K562 (cell line): ENCODE measurements around the gene MRPL28. TPM values are rescaled to one million over a fixed set of nuclear protein-coding genes. Genes with fewer than 3 reads are reported as not detected.
A peak's percentile ranks its signal among the peaks of the same experiment; 100 is the strongest.

Experiments
- CREBBP ChIP-seq: IDR thresholded peaks from one replicate; pipeline ENCODE4 v1.6.1; 2012; ENCODE audit warnings: low read depth, mild to moderate bottlenecking, control low read depth, inconsistent platforms, low read length
- FIP1L1 ChIP-seq: fragments of 200-400 bp; formaldehyde crosslinking; IDR thresholded peaks from 2 replicates; pipeline ENCODE4 v1.6.1; 2018; ENCODE audit warnings: mild to moderate bottlenecking, low read depth, low read length; ENCODE audit not compliant: poor library complexity, severe bottlenecking
- GATA2 ChIP-seq: sonication (generic); formaldehyde crosslinking; IDR thresholded peaks from 2 replicates; pipeline ENCODE4 v1.4.0; 2020; ENCODE audit warnings: mild to moderate bottlenecking, missing genetic modification reagents
- GMEB1 ChIP-seq: fragments of 250-450 bp; sonication (Bioruptor Pico); IDR thresholded peaks from 2 replicates; pipeline ENCODE4 v1.4.0; 2020; ENCODE audit warnings: mild to moderate bottlenecking
- HDGF ChIP-seq: fragments of 450-650 bp; IDR thresholded peaks from 2 replicates; pipeline ENCODE4 v1.6.1; 2016
- MTF1 ChIP-seq: fragments of 250-450 bp; sonication (Bioruptor Pico); IDR thresholded peaks from 2 replicates; pipeline ENCODE4 v1.9.0; 2021; ENCODE audit warnings: moderate library complexity, mild to moderate bottlenecking, inconsistent platforms, borderline replicate concordance
- NCOA6 ChIP-seq: fragments of 450-650 bp; IDR thresholded peaks from 2 replicates; pipeline ENCODE4 v1.6.1; 2017; ENCODE audit warnings: mild to moderate bottlenecking
- PATZ1 ChIP-seq: fragments of 250-450 bp; sonication (Bioruptor Pico); IDR thresholded peaks from 2 replicates; pipeline ENCODE4 v1.5.0; 2020; ENCODE audit warnings: mild to moderate bottlenecking, borderline replicate concordance
- RBM17 ChIP-seq: fragments of 200-400 bp; formaldehyde crosslinking; IDR thresholded peaks from 2 replicates; pipeline ENCODE4 v1.6.1; 2017; ENCODE audit warnings: low read depth, mild to moderate bottlenecking, low read length, borderline replicate concordance
- RBM34 ChIP-seq: fragments of 200-400 bp; formaldehyde crosslinking; IDR thresholded peaks from 2 replicates; pipeline ENCODE4 v1.6.1; 2018; ENCODE audit warnings: low read length, borderline replicate concordance; ENCODE audit not compliant: insufficient read depth
- RFX1 ChIP-seq: fragments of 450-650 bp; IDR thresholded peaks from 2 replicates; pipeline ENCODE4 v1.6.1; 2016; ENCODE audit warnings: mild to moderate bottlenecking, moderate library complexity
- TCF7L2 ChIP-seq: fragments of 150-350 bp; IDR thresholded peaks from 2 replicates; pipeline ENCODE4 v1.6.1; 2016; ENCODE audit warnings: low read depth, mild to moderate bottlenecking, low read length, moderate library complexity
- USF2 ChIP-seq: sonication (generic); formaldehyde crosslinking; IDR thresholded peaks from 2 replicates; pipeline ENCODE4 v1.5.0; 2020; ENCODE audit warnings: missing genetic modification reagents
- XRCC4 ChIP-seq: IDR thresholded peaks from one replicate; pipeline ENCODE4 v1.6.1; 2011; ENCODE audit not compliant: insufficient read depth, insufficient read length; ENCODE audit errors: extremely low read depth
- ZEB2 ChIP-seq: fragments of 450-650 bp; IDR thresholded peaks from 2 replicates; pipeline ENCODE4 v1.6.1; 2016
- ZNF24 ChIP-seq: fragments of 450-650 bp; IDR thresholded peaks from 2 replicates; pipeline ENCODE4 v1.6.1; 2016
- ZNF586 ChIP-seq: fragments of 450-650 bp; formaldehyde crosslinking; conservative IDR thresholded peaks from 2 replicates; pipeline ENCODE4 v1.4.0; 2020; ENCODE audit warnings: mild to moderate bottlenecking, moderate library complexity
- ZNF707 ChIP-seq: fragments of 250-450 bp; sonication (Bioruptor Pico); conservative IDR thresholded peaks from 2 replicates; pipeline ENCODE4 v1.8.0; 2022; ENCODE audit warnings: inconsistent platforms, mild to moderate bottlenecking, moderate library complexity
- ZNF76 ChIP-seq: fragments of 250-450 bp; sonication (Bioruptor Pico); IDR thresholded peaks from 2 replicates; pipeline ENCODE4 v1.4.0; 2020; ENCODE audit warnings: mild to moderate bottlenecking, moderate library complexity, borderline replicate concordance
- polyA plus RNA-seq, 8 experiments: library from polyadenylated mRNA; depleted of rRNA in 4 of 8; stranded (reverse) in 5 of 8; unstranded in 3 of 8; fragments of >200 nt; fragmentation: Nextera tagmentation in 2 of 8; fragmentation: Illumina TruSeq in 1 of 8; extraction: Ambion mirVana in 2 of 8; extraction: Trizol in 1 of 8; gene quantifications; 2 replicates each; pipeline versions ENCODE4 v1.2.1 to v1.2.3, GENCODE V29; 2011 to 2014; ENCODE audit warnings: inconsistent platforms in 1 of 8, missing spikeins in 1 of 8
- total RNA-seq, 7 experiments: library from RNA; depleted of rRNA in 6 of 7; stranded (reverse); fragments of >200 nt in 6 of 7; fragmentation: Illumina TruSeq in 2 of 7; extraction: Trizol in 2 of 7; gene quantifications; 2 replicates each; pipeline versions ENCODE4 v1.2.1 to v1.2.3, GENCODE V29; 2011 to 2021; ENCODE audit warnings: low replicate concordance in 1 of 7
- TF ChIP-seq, protein P1 (sequence below), 2 experiments: fragments of 450-650 bp in 1 of 2; IDR thresholded peaks; 2 replicates each; pipeline ENCODE4 v1.6.1; 2011 to 2017; ENCODE audit warnings: low read depth in 2 of 2, antibody characterized with exemption in 1 of 2, borderline replicate concordance in 1 of 2, low read length in 1 of 2, mild to moderate bottlenecking in 1 of 2, mixed read lengths in 1 of 2; ENCODE audit not compliant: control insufficient read depth in 1 of 2

The MRPL28 gene
- total and polyA plus RNA-seq, 9 of the 15 experiments (the other 6 are each of a cell fraction or from before 2014, with no cell fraction given), result 2.5 to 323 (median 175) TPM

DNA sequence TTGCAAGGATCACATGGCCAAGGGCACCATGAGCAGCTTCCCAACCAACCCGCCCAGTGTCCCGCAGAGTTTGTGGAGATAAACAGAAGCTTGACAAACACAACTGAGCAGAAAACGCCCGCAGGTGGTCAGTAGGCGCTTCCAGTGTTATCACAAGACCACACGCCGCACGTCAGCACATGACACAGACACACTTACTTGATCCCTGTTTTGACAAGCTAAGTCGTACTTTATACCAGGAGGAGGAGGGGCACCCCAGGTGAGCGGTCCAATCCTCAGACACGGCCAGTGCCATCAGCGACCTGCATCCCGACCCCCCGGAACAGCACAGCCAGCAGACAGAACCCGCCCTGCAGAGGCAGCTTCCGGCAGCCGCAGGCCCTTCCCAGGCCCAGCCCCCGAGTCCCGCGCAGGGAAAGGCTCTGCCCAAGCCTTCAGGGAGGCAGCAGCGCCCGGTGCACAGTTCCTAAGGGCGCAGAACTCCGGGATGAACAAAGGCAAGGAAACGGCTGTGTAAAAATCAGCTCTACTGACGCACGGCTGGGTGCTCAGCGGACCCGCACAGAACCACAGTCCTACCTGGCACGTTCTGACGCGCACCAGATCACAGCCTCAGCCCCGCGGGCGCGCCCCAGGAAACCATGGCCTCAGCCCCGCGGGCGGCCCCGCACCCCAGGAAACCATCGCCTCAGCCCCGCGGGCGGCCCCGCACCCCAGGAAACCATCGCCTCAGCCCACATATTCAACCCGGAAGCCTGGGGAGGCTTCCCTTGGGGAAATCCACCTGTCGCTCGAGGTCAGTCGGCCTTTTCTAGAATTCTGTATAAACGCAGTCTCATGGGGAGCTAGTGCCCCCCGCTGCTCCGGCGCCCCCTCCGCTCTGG, 45.6 kb downstream of the MRPL28 start (continued):
- TF ChIP-seq MTF1 (CRISPR knock-in tag) (no peak), ZEB2 (peak; percentile 89), ZNF24 (no peak), ZNF586 (CRISPR knock-in tag) (no peak), TCF7L2 (no peak), GMEB1 (CRISPR knock-in tag) (no peak), USF2 (CRISPR knock-in tag) (peak; percentile 78), CREBBP (no peak), RBM34 (no peak), NCOA6 (no peak), ZNF76 (CRISPR knock-in tag) (no peak), PATZ1 (no peak), HDGF (no peak), RFX1 (no peak), RBM17 (no peak), ZNF707 (CRISPR knock-in tag) (peak; percentile 32; the same call in 1 of the 2 replicates), FIP1L1 (no peak), XRCC4 (no peak), GATA2 (CRISPR knock-in tag) (peak; percentile 71)
- TF ChIP-seq, protein P1, sequence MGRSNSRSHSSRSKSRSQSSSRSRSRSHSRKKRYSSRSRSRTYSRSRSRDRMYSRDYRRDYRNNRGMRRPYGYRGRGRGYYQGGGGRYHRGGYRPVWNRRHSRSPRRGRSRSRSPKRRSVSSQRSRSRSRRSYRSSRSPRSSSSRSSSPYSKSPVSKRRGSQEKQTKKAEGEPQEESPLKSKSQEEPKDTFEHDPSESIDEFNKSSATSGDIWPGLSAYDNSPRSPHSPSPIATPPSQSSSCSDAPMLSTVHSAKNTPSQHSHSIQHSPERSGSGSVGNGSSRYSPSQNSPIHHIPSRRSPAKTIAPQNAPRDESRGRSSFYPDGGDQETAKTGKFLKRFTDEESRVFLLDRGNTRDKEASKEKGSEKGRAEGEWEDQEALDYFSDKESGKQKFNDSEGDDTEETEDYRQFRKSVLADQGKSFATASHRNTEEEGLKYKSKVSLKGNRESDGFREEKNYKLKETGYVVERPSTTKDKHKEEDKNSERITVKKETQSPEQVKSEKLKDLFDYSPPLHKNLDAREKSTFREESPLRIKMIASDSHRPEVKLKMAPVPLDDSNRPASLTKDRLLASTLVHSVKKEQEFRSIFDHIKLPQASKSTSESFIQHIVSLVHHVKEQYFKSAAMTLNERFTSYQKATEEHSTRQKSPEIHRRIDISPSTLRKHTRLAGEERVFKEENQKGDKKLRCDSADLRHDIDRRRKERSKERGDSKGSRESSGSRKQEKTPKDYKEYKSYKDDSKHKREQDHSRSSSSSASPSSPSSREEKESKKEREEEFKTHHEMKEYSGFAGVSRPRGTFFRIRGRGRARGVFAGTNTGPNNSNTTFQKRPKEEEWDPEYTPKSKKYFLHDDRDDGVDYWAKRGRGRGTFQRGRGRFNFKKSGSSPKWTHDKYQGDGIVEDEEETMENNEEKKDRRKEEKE (IDR thresholded peaks at IDR 0.05; ENCODE audit: borderline replicate concordance in 1 of 2, control insufficient read depth in 1 of 2, low read depth in 2 of 2, low read length in 1 of 2), result 0 out of 4 replicates have a peak, but pooled peaks of 1 of the 2 experiments have one; percentile 63
